Nephron progenitor cell (in vitro differentiated cells): Measurements from ENCODE around the gene TSPAN10.

ENCODE experiments used
- DNase-seq: peaks from one replicate; pipeline ENCODE4 v3.0.0; 2021
- H3K27ac Mint-ChIP-seq: 2 replicates; pipeline ENCODE4 v1.8.0; 2021; ENCODE audit warnings: mild to moderate bottlenecking, moderate library complexity, mixed read lengths
- H3K27me3 Mint-ChIP-seq: 2 replicates; pipeline ENCODE4 v1.8.0; 2021; ENCODE audit warnings: mild to moderate bottlenecking, low read depth, mixed read lengths; ENCODE audit not compliant: poor library complexity
- H3K36me3 Mint-ChIP-seq: 2 replicates; pipeline ENCODE4 v1.8.0; 2021; ENCODE audit warnings: low read depth, mixed read lengths
- H3K4me1 Mint-ChIP-seq: 2 replicates; pipeline ENCODE4 v1.8.0; 2021; ENCODE audit warnings: mixed read lengths
- H3K4me3 Mint-ChIP-seq: 2 replicates; pipeline ENCODE4 v1.8.0; 2021; ENCODE audit warnings: mild to moderate bottlenecking, moderate library complexity, mixed read lengths
- H3K9me3 Mint-ChIP-seq: 2 replicates; pipeline ENCODE4 v1.8.0; 2021; ENCODE audit warnings: mild to moderate bottlenecking, moderate library complexity, mixed read lengths
- CTCF ChIP-seq: fragments of 200-600 bp; sonication (generic); IDR thresholded peaks from 2 replicates; pipeline ENCODE4 v1.5.0; 2021; ENCODE audit warnings: antibody characterized with exemption

Gene TSPAN10

GRCh38 chr17:81636505-81637288 lies at the start of gene TSPAN10, which contains the start of gene NPLOC4:
Gene TSPAN10, plus strand, starts transcription at chr17:81637196. Its CDS starts 5,217 bp downstream, at chr17:81642413.
Gene NPLOC4, minus strand, starts transcription at chr17:81637112. Its CDS starts 182 bp downstream, at chr17:81636930.
- Mint-ChIP-seq H3K9me3 (no peaks in the 10 kb centered on the region), H3K4me1 (peaks cover 35% of the 10 kb centered on the region), H3K36me3 (peaks cover 8% of the 10 kb centered on the region)

GRCh38 chr17:81589612-81590011 lies 47.4 kb upstream of the TSPAN10 start:
- DNase-seq: no peak
- no peak for TF ChIP-seq CTCF
- peaks cover 3% of the 10 kb centered on the region for H3K4me1 Mint-ChIP-seq
- H3K36me3 Mint-ChIP-seq: peaks cover 74% of the 10 kb centered on the region
- H3K27me3 Mint-ChIP-seq: peaks cover 6% of the 10 kb centered on the region
- H3K27ac Mint-ChIP-seq: no peak overlapping the region
- H3K9me3 Mint-ChIP-seq: no peaks in the 10 kb centered on the region
- no peak overlapping the region for H3K4me3 Mint-ChIP-seq

More at GRCh38 chr17:81636505-81637288, at the start of gene TSPAN10, which contains the start of gene NPLOC4:
- Mint-ChIP-seq H3K27ac (peak within 1 kb of the TSS; percentile 93), H3K27me3 (peaks cover 3% of the 10 kb centered on the region), H3K4me3 (peak within 1 kb of the TSS; percentile 94)
- no peak for TF ChIP-seq CTCF
- DNase-seq: peak; percentile 94

- TF ChIP-seq CTCF: no peak
- no peaks in the 10 kb centered on the region for H3K4me1 Mint-ChIP-seq
- no peaks in the 10 kb centered on the region for H3K9me3 Mint-ChIP-seq
- H3K27me3 Mint-ChIP-seq: peaks cover 6% of the 10 kb centered on the region
- H3K27ac Mint-ChIP-seq: no peak overlapping the region
- H3K36me3 Mint-ChIP-seq: peaks cover 73% of the 10 kb centered on the region
- DNase-seq: no peak
- H3K4me3 Mint-ChIP-seq: no peak overlapping the region
These were observed 46.9 kb upstream of the TSPAN10 start for GRCh38 chr17:81590121-81590520.

GRCh38 chr17:81591971-81592370 lies 45.0 kb upstream of the TSPAN10 start:
- H3K27me3 Mint-ChIP-seq: peaks cover 2% of the 10 kb centered on the region
- peaks cover 68% of the 10 kb centered on the region for H3K36me3 Mint-ChIP-seq
- H3K9me3 Mint-ChIP-seq: no peaks in the 10 kb centered on the region
- peak overlapping the region; percentile 72 for H3K27ac Mint-ChIP-seq
- DNase-seq: no peak
- H3K4me3 Mint-ChIP-seq: no peak overlapping the region
- H3K4me1 Mint-ChIP-seq: no peaks in the 10 kb centered on the region
- no peak for TF ChIP-seq CTCF

GRCh38 chr17:81593105-81593871 lies 43.7 kb upstream of the TSPAN10 start:
- Mint-ChIP-seq H3K4me3 (no peak overlapping the region), H3K27ac (peak overlapping the region; percentile 36), H3K36me3 (peaks cover 68% of the 10 kb centered on the region), H3K4me1 (no peaks in the 10 kb centered on the region), H3K27me3 (peaks cover under 1% of the 10 kb centered on the region), H3K9me3 (no peaks in the 10 kb centered on the region)
- no peak for TF ChIP-seq CTCF
- DNase-seq: no peak
